A673 (cell line): ENCODE results near the gene OBSCN. TPM values are rescaled to one million over a fixed set of nuclear protein-coding genes. Genes with fewer than 3 reads are reported as not detected.
"Not testable (repeated sequence)": the region's sequence is repeated elsewhere in the genome, so short reads cannot be mapped to it uniquely, and the experiment has no call there.

ENCODE experiments used
- BruUV-seq: library from RNA; stranded (reverse); fragments of 400-500 nt; replicated peaks from 2 replicates; lab custom pipeline; 2021; lab: Mats Ljungman, UMichigan
- CTCF ChIA-PET: fragments of 300-600 bp; sonication (Branson Sonifier 250); formaldehyde crosslinking; loops from one replicate; lab custom pipeline; 2022; ENCODE audit warnings: antibody characterized with exemption; lab: Charles Lee
- POLR2A ChIA-PET: fragments of 300-600 bp; sonication (Branson Sonifier 250); formaldehyde crosslinking; loops from one replicate; lab custom pipeline; 2022; ENCODE audit warnings: antibody characterized with exemption; ENCODE audit not compliant: low non-redundant PET; lab: Charles Lee
- DNase-seq: peaks from one replicate; pipeline ENCODE4 v3.0.0-alpha.2; 2015; ENCODE audit warnings: low spot score
- H3K27ac ChIP-seq: fragments of 200-600 bp; sonication (generic); 2 replicates; pipeline ENCODE4 v1.5.1; 2016; ENCODE audit warnings: mixed run types, low read depth, mild to moderate bottlenecking, mixed read lengths, antibody characterized with exemption, low read length; ENCODE audit not compliant: poor library complexity, severe bottlenecking
- H3K27me3 ChIP-seq: fragments of 200-600 bp; sonication (generic); replicated peaks from 2 replicates; pipeline ENCODE4 v1.6.1; 2017; ENCODE audit warnings: mixed run types, low read depth, mild to moderate bottlenecking, mixed read lengths, antibody characterized with exemption, low read length; ENCODE audit not compliant: insufficient read depth, poor library complexity
- H3K36me3 ChIP-seq: fragments of 200-600 bp; sonication (generic); 2 replicates; pipeline ENCODE4 v1.6.1; 2016; ENCODE audit warnings: mixed run types, mild to moderate bottlenecking, mixed read lengths, antibody characterized with exemption, low read length; ENCODE audit not compliant: insufficient read depth, poor library complexity, severe bottlenecking
- H3K4me1 ChIP-seq: fragments of 200-600 bp; sonication (generic); 2 replicates; pipeline ENCODE4 v1.6.1; 2017; ENCODE audit warnings: mixed run types, mild to moderate bottlenecking, mixed read lengths, antibody characterized with exemption, low read length; ENCODE audit not compliant: insufficient read depth, poor library complexity, severe bottlenecking
- H3K4me3 ChIP-seq: fragments of 200-600 bp; sonication (generic); 2 replicates; pipeline ENCODE4 v1.5.1; 2016; ENCODE audit warnings: low read depth, mixed run types, mild to moderate bottlenecking, mixed read lengths, low read length; ENCODE audit not compliant: poor library complexity, severe bottlenecking
- H3K9me3 ChIP-seq: fragments of 200-600 bp; sonication (generic); 2 replicates; pipeline ENCODE4 v1.6.1; 2016; ENCODE audit warnings: mixed run types, low read depth, mild to moderate bottlenecking, mixed read lengths, antibody characterized with exemption, low read length; ENCODE audit not compliant: poor library complexity, severe bottlenecking
- CTCF ChIP-seq: fragments of 300-800, 200-600 bp; sonication (generic); conservative IDR thresholded peaks from 2 replicates; pipeline ENCODE4 v1.5.1; 2017; ENCODE audit warnings: low read depth, mild to moderate bottlenecking, antibody characterized with exemption, low read length, moderate library complexity, mixed read lengths
- EZH2 ChIP-seq: fragments of 200-600 bp; sonication (generic); IDR thresholded peaks from 2 replicates; pipeline ENCODE4 v1.6.1; 2017; ENCODE audit warnings: borderline replicate concordance, low read depth, mild to moderate bottlenecking, mixed read lengths, antibody characterized with exemption, low read length; ENCODE audit not compliant: poor library complexity, severe bottlenecking
- intact Hi-C: fragments of 100-400 bp; cut with micrococcal nuclease; formaldehyde crosslinking; loops from one replicate; pipeline ENCODE4 v1.10.0; 2022; ENCODE audit not compliant: unreplicated experiment
- total RNA-seq: library from RNA; stranded (reverse); gene quantifications from 2 replicates; pipeline ENCODE4 v1.2.3, GENCODE V29; 2021

Gene OBSCN
- total RNA-seq, 1 experiment from 2014 or later, result 37.7 TPM

DNA sequence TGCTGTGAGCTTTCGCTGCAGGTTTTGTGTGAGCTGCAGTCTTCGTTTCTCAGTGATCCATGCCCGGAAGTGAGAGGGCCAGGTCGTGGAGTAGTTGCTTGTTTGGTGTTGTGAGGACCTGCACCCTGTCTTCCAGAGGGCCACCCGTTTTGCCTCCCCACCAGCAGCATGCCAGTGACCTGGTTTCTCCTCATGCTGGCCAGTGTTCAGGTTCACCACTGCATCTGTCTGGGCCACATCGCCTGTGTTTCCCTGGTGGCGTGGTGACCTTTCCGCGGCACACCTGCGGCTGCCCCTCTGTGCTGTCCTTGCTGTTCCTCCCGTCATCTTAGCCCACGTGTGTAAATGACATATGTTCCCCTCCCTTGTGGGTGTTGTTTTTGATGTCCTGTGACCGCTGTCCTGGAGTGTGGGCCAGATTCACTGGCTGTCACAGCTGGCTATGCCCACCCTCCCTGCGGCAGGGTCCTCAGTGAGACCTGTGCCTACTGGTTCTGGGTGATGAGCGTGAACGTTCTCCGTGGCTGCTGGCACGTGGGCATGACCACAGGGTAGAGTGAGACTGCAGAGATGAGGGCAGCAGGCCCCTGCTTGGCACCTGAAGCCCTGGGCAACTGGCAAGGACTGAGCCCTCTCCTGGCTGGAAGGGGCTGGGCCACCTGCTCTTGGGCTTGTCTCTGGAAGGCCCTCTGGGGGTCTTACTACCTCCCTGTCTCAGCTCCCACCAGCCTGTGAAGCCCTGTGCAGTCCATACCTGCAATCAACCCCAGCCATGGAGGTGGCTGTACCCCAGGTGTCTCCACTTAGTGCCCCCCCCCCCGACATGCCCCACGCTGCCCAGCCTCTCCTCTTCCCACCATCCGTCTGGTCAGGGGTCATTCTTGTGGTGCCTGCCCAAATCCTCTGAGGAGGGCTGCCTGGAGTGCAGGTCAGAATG is 35.0 kb upstream of the OBSCN start:
- no peak for DNase-seq
- no TSS peak for BruUV-seq
- Histone ChIP-seq H3K27ac (peak overlapping the region; percentile 16), H3K27me3 (no peaks in the 10 kb centered on the region), H3K4me1 (no peaks in the 10 kb centered on the region), H3K4me3 (no peak overlapping the region), H3K9me3 (no peaks in the 10 kb centered on the region), H3K36me3 (no peaks in the 10 kb centered on the region)
- no peak for TF ChIP-seq CTCF
- TF ChIP-seq EZH2, result no peak
- intact Hi-C loops, result no loop called here
- CTCF ChIA-PET, result no interaction called here
- POLR2A ChIA-PET, result no interaction called here

- H3K4me1 ChIP-seq, DNase-seq, H3K36me3 ChIP-seq, CTCF ChIA-PET, H3K4me3 ChIP-seq, BruUV-seq, H3K9me3 ChIP-seq, intact Hi-C loops, H3K27me3 ChIP-seq, H3K27ac ChIP-seq: not testable (repeated sequence)
- POLR2A ChIA-PET, result interaction anchor here (0.5 kb wide), 1 partner anchor 314 kb away, joined by 6 read pairs; no protein-coding TSS in a partner anchor
These were observed 34.0 kb upstream of the OBSCN start for GRCh38 chr1:228173528-228174481.

- H3K36me3 ChIP-seq, result no peaks in the 10 kb centered on the region
- no peak for TF ChIP-seq EZH2
- no peak overlapping the region for H3K27ac ChIP-seq
- H3K9me3 ChIP-seq, result no peaks in the 10 kb centered on the region
- H3K4me3 ChIP-seq, result no peak overlapping the region
- DNase-seq, result no peak
- CTCF ChIA-PET, result no interaction called here
- intact Hi-C loops, result no loop called here
- POLR2A ChIA-PET, result interaction anchor here (0.5 kb wide), 1 partner anchor 314 kb away, joined by 6 read pairs; no protein-coding TSS in a partner anchor
- H3K4me1 ChIP-seq, result no peaks in the 10 kb centered on the region
- BruUV-seq, result no TSS peak
- no peaks in the 10 kb centered on the region for H3K27me3 ChIP-seq
These were observed 33.1 kb upstream of the OBSCN start for GRCh38 chr1:228174482-228175315.
